IMR-90 (cell line): Measurements from ENCODE around the gene SUPT16H. TPM values are rescaled to one million over a fixed set of nuclear protein-coding genes. Genes with fewer than 3 reads are reported as not detected.

ENCODE experiments used
- ATAC-seq: fragments of 200-7000 bp; cut with Tn5 transposase; 2 replicates; pipeline ENCODE4 v1.9.1; 2020; ENCODE audit warnings: low read depth, mild to moderate bottlenecking, moderate library complexity
- BruUV-seq: library from RNA; stranded (reverse); fragments of 400-500 nt; replicated peaks from 2 replicates; lab custom pipeline; 2021; lab: Mats Ljungman, UMichigan
- CTCF ChIA-PET: fragments of 300-600 bp; formaldehyde crosslinking; extraction: SDS; loops from one replicate; lab custom pipeline; 2021; ENCODE audit warnings: antibody characterized with exemption; lab: Yijun Ruan, JAX
- POLR2A ChIA-PET: fragments of 300-600 bp; sonication (Branson Sonifier 250); formaldehyde crosslinking; loops from one replicate; lab custom pipeline; 2022; ENCODE audit warnings: antibody characterized with exemption; ENCODE audit not compliant: unreplicated experiment; lab: Charles Lee
- DNase-seq: peaks from one replicate; pipeline ENCODE4 v3.0.0; 2013
- H2AFZ ChIP-seq: replicated peaks from 2 replicates; pipeline ENCODE3; 2013; ENCODE audit warnings: low read length, mild to moderate bottlenecking; ENCODE audit not compliant: poor library complexity
- H2AK5ac ChIP-seq: 2 replicates; pipeline ENCODE4 v1.6.1; 2013; ENCODE audit warnings: low read depth, low read length, inconsistent platforms
- H2AK9ac ChIP-seq: replicated peaks from 2 replicates; pipeline ENCODE3; 2013; ENCODE audit warnings: mild to moderate bottlenecking, low read depth, low read length, moderate library complexity; ENCODE audit not compliant: poor library complexity
- H2BK120ac ChIP-seq: 2 replicates; pipeline ENCODE4 v1.6.1; 2013; ENCODE audit warnings: low read depth, low read length, inconsistent platforms
- H2BK15ac ChIP-seq: 3 replicates; pipeline ENCODE4 v1.6.1; 2013; ENCODE audit warnings: low read depth, low read length, inconsistent platforms
- H2BK20ac ChIP-seq: 2 replicates; pipeline ENCODE4 v1.6.1; 2013; ENCODE audit warnings: low read depth, mild to moderate bottlenecking, inconsistent platforms, low read length, moderate library complexity
- H2BK5ac ChIP-seq: 2 replicates; pipeline ENCODE4 v1.6.1; 2013; ENCODE audit warnings: mild to moderate bottlenecking, low read depth, low read length, inconsistent platforms; ENCODE audit not compliant: poor library complexity, severe bottlenecking
- H3K14ac ChIP-seq: replicated peaks from 2 replicates; pipeline ENCODE4 v1.6.1; 2013; ENCODE audit warnings: low read depth, low read length, inconsistent platforms
- H3K18ac ChIP-seq: 2 replicates; pipeline ENCODE4 v1.6.1; 2013; ENCODE audit warnings: low read depth, low read length, control low read depth
- H3K23ac ChIP-seq: 2 replicates; pipeline ENCODE4 v1.6.1; 2013; ENCODE audit warnings: low read depth, low read length, inconsistent platforms
- H3K27ac ChIP-seq: 2 replicates; pipeline ENCODE4 v1.5.1; 2013; ENCODE audit warnings: mild to moderate bottlenecking, control low read depth, low read length; ENCODE audit not compliant: insufficient read depth
- H3K27me3 ChIP-seq: 2 replicates; pipeline ENCODE4 v1.6.1; 2013; ENCODE audit warnings: low read length; ENCODE audit not compliant: control insufficient read depth, insufficient read depth
- H3K36me3 ChIP-seq: 2 replicates; pipeline ENCODE4 v1.6.1; 2013; ENCODE audit warnings: low read length, mixed read lengths; ENCODE audit not compliant: control insufficient read depth, insufficient read depth
- H3K4ac ChIP-seq: 2 replicates; pipeline ENCODE4 v1.6.1; 2013; ENCODE audit warnings: low read depth, low read length, inconsistent platforms
- H3K4me1 ChIP-seq: 2 replicates; pipeline ENCODE4 v1.6.1; 2013; ENCODE audit warnings: low read length, mixed read lengths; ENCODE audit not compliant: control insufficient read depth, insufficient read depth
- H3K4me2 ChIP-seq: 2 replicates; pipeline ENCODE4 v1.6.1; 2013; ENCODE audit warnings: low read depth, mild to moderate bottlenecking, control low read depth, low read length, moderate library complexity
- H3K4me3 ChIP-seq: 2 replicates; pipeline ENCODE4 v1.5.1; 2013; ENCODE audit warnings: low read depth, mild to moderate bottlenecking, control low read depth, low read length, moderate library complexity; ENCODE audit not compliant: insufficient read depth
- H3K56ac ChIP-seq: 2 replicates; pipeline ENCODE4 v1.6.1; 2013; ENCODE audit warnings: low read length, inconsistent platforms; ENCODE audit not compliant: insufficient read depth; ENCODE audit errors: extremely low read depth
- H3K79me1 ChIP-seq, 2 experiments: 2 replicates each; pipeline ENCODE4 v1.6.1; 2013; ENCODE audit warnings: low read length in 2 of 2, inconsistent platforms in 1 of 2, low read depth in 1 of 2
- H3K9ac ChIP-seq: 2 replicates; pipeline ENCODE4 v1.6.1; 2013; ENCODE audit warnings: low read depth, low read length, control low read depth
- H3K9me1 ChIP-seq: 2 replicates; pipeline ENCODE4 v1.6.1; 2013; ENCODE audit warnings: low read length, inconsistent platforms; ENCODE audit not compliant: insufficient read depth
- H3K9me3 ChIP-seq: 2 replicates; pipeline ENCODE4 v1.6.1; 2013; ENCODE audit warnings: low read length; ENCODE audit not compliant: control insufficient read depth, insufficient read depth
- H4K20me1 ChIP-seq: 2 replicates; pipeline ENCODE4 v1.6.1; 2013; ENCODE audit warnings: low read length, inconsistent platforms; ENCODE audit not compliant: insufficient read depth
- H4K5ac ChIP-seq: 2 replicates; pipeline ENCODE4 v1.6.1; 2013; ENCODE audit warnings: mild to moderate bottlenecking, low read depth, low read length, control low read depth
- H4K8ac ChIP-seq, 2 experiments: 2 replicates each; pipeline ENCODE4 v1.6.1; 2013; ENCODE audit warnings: low read depth in 2 of 2, low read length in 2 of 2, control low read depth in 1 of 2, inconsistent platforms in 1 of 2
- H4K91ac ChIP-seq: 2 replicates; pipeline ENCODE4 v1.6.1; 2013; ENCODE audit warnings: low read depth, low read length, inconsistent platforms; ENCODE audit not compliant: insufficient read depth
- CEBPB ChIP-seq: IDR thresholded peaks from 2 replicates; pipeline ENCODE4 v1.6.1; 2012; ENCODE audit warnings: low read depth, low read length, improper control_type of control experiment
- CHD1 ChIP-seq: IDR thresholded peaks from 2 replicates; pipeline ENCODE4 v1.6.1; 2012; ENCODE audit warnings: low read depth, low read length, improper control_type of control experiment
- FOS ChIP-seq: fragments of 150-350 bp; IDR thresholded peaks from 2 replicates; pipeline ENCODE4 v1.6.1; 2016; ENCODE audit warnings: low read depth, low read length
- MAFK ChIP-seq: IDR thresholded peaks from 2 replicates; pipeline ENCODE4 v1.6.1; 2012; ENCODE audit warnings: low read depth, low read length, improper control_type of control experiment
- NFE2L2 ChIP-seq: fragments of 150-350 bp; IDR thresholded peaks from 2 replicates; pipeline ENCODE4 v1.6.1; 2016; ENCODE audit warnings: low read depth, mild to moderate bottlenecking, low read length
- RAD21 ChIP-seq: IDR thresholded peaks from 2 replicates; pipeline ENCODE4 v1.6.1; 2012; ENCODE audit warnings: low read length, improper control_type of control experiment
- RFX5 ChIP-seq: IDR thresholded peaks from 2 replicates; pipeline ENCODE4 v1.8.0; 2012; ENCODE audit warnings: low read depth, mild to moderate bottlenecking, low read length, moderate library complexity
- SMC3 ChIP-seq: fragments of 150-350 bp; IDR thresholded peaks from 2 replicates; pipeline ENCODE4 v1.6.1; 2016; ENCODE audit warnings: low read depth, mild to moderate bottlenecking, antibody characterized with exemption, low read length, moderate library complexity
- WGBS, 2 experiments: methylation state at CpG; one replicate each; pipeline versions ENCODE4 v1.1.5 to v1.1.7; 2013; ENCODE audit warnings: missing lambda C conversion rate in 2 of 2; ENCODE audit not compliant: insufficient read length in 1 of 2; ENCODE audit errors: extremely low coverage in 2 of 2; 5-methylcytosine and 5-hydroxymethylcytosine counted together
- dilution Hi-C: fragments of 300-500 bp; cut with HindIII; formaldehyde crosslinking; loops from one replicate; pipeline ENCODE4 v1.14.3; 2018; ENCODE audit warnings: low sequenced_read_pairs; ENCODE audit not compliant: unreplicated experiment
- in situ Hi-C: fragments of 300-500 bp; cut with MboI; formaldehyde crosslinking; loops from 3 replicates; pipeline ENCODE4 v1.14.3; 2019; ENCODE audit warnings: low sequenced_read_pairs, inconsistent platforms, mixed read lengths
- intact Hi-C: fragments of 100-400 bp; cut with micrococcal nuclease; formaldehyde crosslinking; loops from 2 replicates; pipeline ENCODE4 v1.10.0; 2022
- polyA plus RNA-seq, 3 experiments: library from polyadenylated mRNA; depleted of rRNA; stranded (reverse); fragments of >200 nt; gene quantifications; 2 replicates each; pipeline ENCODE4 v1.2.3, GENCODE V29; 2012; ENCODE audit warnings: low replicate concordance in 1 of 3
- total RNA-seq: library from RNA; depleted of rRNA; stranded (reverse); fragments of >200 nt; gene quantifications from 2 replicates; pipeline ENCODE4 v1.2.3, GENCODE V29; 2012
- TF ChIP-seq, protein P1 (sequence below): fragments of 150-350 bp; IDR thresholded peaks from 2 replicates; pipeline ENCODE4 v1.6.1; 2016; ENCODE audit warnings: low read depth, mild to moderate bottlenecking, low read length, moderate library complexity, borderline replicate concordance
- TF ChIP-seq, protein P2 (sequence below): fragments of 150-350 bp; IDR thresholded peaks from 2 replicates; pipeline ENCODE4 v1.6.1; 2017; ENCODE audit warnings: mild to moderate bottlenecking, antibody characterized with exemption, low read length, low read depth

The SUPT16H gene
- total and polyA plus RNA-seq, 2 of the 4 experiments (the other 2 are of a cell fraction) = 50.6 to 103 TPM

DNA sequence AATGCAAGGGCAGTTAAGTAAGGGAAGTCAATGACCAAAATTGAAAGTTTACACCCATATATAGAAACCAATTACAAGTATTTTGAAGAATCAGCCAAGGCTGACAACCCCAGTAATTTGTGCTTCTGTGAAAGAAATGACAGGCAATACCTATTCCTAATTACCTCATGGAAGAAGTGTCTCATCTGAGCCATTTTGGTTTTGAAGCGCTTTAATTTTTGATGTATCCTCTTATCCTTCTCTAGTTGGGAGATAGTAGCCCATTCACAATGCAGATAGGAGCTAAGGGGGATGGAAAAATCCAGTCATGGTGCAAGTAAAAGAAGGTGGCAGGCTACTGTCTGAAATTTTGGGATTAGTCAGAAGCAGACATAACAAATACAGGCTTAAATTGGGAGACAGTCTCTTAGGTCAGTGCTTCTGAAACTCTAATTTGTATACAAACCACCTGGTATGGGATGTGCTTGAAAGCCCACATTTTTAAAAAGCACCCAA lies 30.4 kb upstream of the SUPT16H start:
- Histone ChIP-seq H2BK20ac (no peak overlapping the region), H2AK5ac (no peak overlapping the region), H3K14ac (no peak overlapping the region), H2AFZ (no peak overlapping the region), H3K4ac (no peak overlapping the region), H3K9me1 (no peaks in the 10 kb centered on the region), H3K79me1 (peaks cover 0 to 8% of the 10 kb centered on the region in 2 experiments; a peak in 1 of 4 replicates), H4K20me1 (no peaks in the 10 kb centered on the region), H2AK9ac (no peak overlapping the region), H2BK15ac (no peak overlapping the region), H3K36me3 (peaks cover 49% of the 10 kb centered on the region), H2BK120ac (no peak overlapping the region), H3K9ac (no peak overlapping the region), H4K91ac (no peak overlapping the region), H3K18ac (no peak overlapping the region), H2BK5ac (no peak overlapping the region), H3K4me2 (no peak overlapping the region), H4K8ac (no peak overlapping the region), H3K56ac (no peak overlapping the region), H3K27me3 (no peaks in the 10 kb centered on the region), H3K23ac (no peak overlapping the region), H3K9me3 (no peaks in the 10 kb centered on the region), H4K5ac (no peak overlapping the region), H3K4me3 (no peak overlapping the region), H3K27ac (no peak overlapping the region), H3K4me1 (no peaks in the 10 kb centered on the region)
- DNase-seq = no peak
- BruUV-seq = no TSS peak
- TF ChIP-seq MAFK (no peak), NFE2L2 (no peak), CEBPB (no peak), FOS (no peak), RFX5 (no peak), CHD1 (no peak), SMC3 (no peak), RAD21 (no peak)
- TF ChIP-seq, protein P1, sequence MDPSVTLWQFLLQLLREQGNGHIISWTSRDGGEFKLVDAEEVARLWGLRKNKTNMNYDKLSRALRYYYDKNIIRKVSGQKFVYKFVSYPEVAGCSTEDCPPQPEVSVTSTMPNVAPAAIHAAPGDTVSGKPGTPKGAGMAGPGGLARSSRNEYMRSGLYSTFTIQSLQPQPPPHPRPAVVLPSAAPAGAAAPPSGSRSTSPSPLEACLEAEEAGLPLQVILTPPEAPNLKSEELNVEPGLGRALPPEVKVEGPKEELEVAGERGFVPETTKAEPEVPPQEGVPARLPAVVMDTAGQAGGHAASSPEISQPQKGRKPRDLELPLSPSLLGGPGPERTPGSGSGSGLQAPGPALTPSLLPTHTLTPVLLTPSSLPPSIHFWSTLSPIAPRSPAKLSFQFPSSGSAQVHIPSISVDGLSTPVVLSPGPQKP = no peak
- TF ChIP-seq, protein P2, sequence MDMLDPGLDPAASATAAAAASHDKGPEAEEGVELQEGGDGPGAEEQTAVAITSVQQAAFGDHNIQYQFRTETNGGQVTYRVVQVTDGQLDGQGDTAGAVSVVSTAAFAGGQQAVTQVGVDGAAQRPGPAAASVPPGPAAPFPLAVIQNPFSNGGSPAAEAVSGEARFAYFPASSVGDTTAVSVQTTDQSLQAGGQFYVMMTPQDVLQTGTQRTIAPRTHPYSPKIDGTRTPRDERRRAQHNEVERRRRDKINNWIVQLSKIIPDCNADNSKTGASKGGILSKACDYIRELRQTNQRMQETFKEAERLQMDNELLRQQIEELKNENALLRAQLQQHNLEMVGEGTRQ = no peak
- in situ Hi-C loops = loop anchor here (25.0 kb wide), 1 partner anchor 1052 kb away; no protein-coding TSS in a partner anchor
- ChIA-PET CTCF (no interaction called here), POLR2A (no interaction called here)
- no peak for ATAC-seq
- dilution Hi-C loops = no loop called here
- no CpG with 5 or more reads among the region's 1 CpG for WGBS, 2 experiments
- intact Hi-C loops = no loop called here
